ENCODE results near the gene SH2B2. TPM values are rescaled to one million over a fixed set of nuclear protein-coding genes. Genes with fewer than 3 reads are reported as not detected.

SH2B2 gene
- total and polyA plus RNA-seq, 7 donors: 13.1 to 36.3 (median 27.3) TPM

DNA sequence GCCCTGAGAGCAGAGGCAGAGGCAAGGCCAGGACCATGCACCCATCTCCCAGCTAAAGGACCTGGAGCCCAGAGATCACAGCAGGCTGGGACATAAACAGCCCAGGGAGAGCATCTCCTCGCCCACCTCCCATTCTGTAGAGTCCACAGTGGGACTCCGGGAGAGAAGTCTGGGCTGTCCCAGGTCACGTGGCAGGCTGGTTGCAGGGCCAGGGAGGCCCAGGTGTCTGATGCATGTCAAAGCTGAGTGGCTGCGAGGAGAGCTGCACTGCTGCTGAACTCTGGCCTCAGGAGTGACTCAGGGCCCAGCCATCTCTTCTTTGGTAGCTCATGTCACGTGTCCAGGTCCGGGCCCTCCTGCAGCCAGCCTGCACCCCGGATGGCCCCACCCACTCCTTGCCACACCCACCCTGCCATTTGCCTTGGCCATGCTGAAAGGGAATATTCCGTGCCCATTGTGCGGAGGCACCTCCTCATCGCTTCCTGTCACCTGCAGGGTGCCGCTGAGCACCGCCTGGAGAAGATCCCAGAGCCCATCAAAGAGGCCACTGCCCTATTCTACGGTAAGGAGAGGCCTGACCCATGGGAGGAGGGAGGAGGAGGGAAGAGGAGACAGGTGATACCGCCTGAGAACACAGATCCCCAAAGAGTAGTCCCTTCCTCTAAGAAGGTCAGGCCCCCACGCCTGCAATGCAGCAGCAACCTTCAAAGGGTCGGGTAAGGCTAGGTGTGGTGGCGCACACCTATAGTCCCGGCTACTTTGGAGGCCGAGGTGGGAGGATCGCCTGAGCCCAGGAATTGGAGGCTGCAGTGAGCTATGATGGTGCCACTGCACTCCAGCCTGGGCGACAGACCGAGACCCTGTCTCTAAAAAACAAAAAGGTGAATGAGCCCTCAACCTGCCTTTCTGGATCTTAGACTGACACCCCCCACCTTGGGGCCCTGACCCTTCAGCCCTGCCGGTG, 12.6 kb upstream of the SH2B2 start:
- Histone ChIP-seq H3K27ac (no peak overlapping the region), H3K36me3 (ENCODE audit: insufficient read depth in 1 of 2, low read depth in 1 of 2) (no peaks in the 10 kb centered on the region), H3K27me3 (ENCODE audit: insufficient read depth in 3 of 3, low read length in 2 of 3) (no peaks in the 10 kb centered on the region), H3K4me3 (no peak overlapping the region), H3K4me1 (no peaks in the 10 kb centered on the region), H3K9me3 (no peaks in the 10 kb centered on the region)
- intact Hi-C loops (cut with DNase I): loop anchor here (2.0 to 10.0 kb wide), 5 partner anchors 585 to 912 kb away; partner anchors contain the start of gene COL26A1 (in 1 of the 2)
- WGBS, 3 donors: 86 to 88% (median 86%) methylated on average over 23 of the region's 23 CpGs
- TF ChIP-seq CTCF (IDR thresholded peaks at IDR 0.05): no peak
- DNase-seq: no peak
- ATAC-seq: no peak

- H3K27me3 ChIP-seq (ENCODE audit: insufficient read depth in 3 of 3, low read length in 2 of 3): no peaks in the 10 kb centered on the region
- no peak for ATAC-seq
- H3K4me3 ChIP-seq: no peak overlapping the region
- TF ChIP-seq CTCF (IDR thresholded peaks at IDR 0.05): no peak
- no peaks in the 10 kb centered on the region for H3K9me3 ChIP-seq
- intact Hi-C loops (cut with DNase I): loop anchor here in 1 of 2 donors (10.0 kb wide), 1 partner anchor 670 kb away; no protein-coding TSS in a partner anchor
- H3K36me3 ChIP-seq (ENCODE audit: insufficient read depth in 1 of 2, low read depth in 1 of 2): no peaks in the 10 kb centered on the region
- 90 to 93% (median 90%) methylated on average over 10 of the region's 10 CpGs for WGBS, 3 donors
- no peak for DNase-seq
- H3K27ac ChIP-seq: no peak overlapping the region
- H3K4me1 ChIP-seq: no peaks in the 10 kb centered on the region
Measured at GRCh38 chr7:102275123-102275703, 11.5 kb upstream of the SH2B2 start.

- DNase-seq: no peak
- intact Hi-C loops (cut with DNase I): loop anchor here in 1 of 2 donors (10.0 kb wide), 1 partner anchor 673 kb away; no protein-coding TSS in a partner anchor
- 71 to 86% (median 77%) methylated on average over 10 of the region's 10 CpGs for WGBS, 3 donors
Measured at GRCh38 chr7:102277901-102278300, 8.8 kb upstream of the SH2B2 start.

More at GRCh38 chr7:102277901-102278300, 8.8 kb upstream of the SH2B2 start:
- TF ChIP-seq CTCF (IDR thresholded peaks at IDR 0.05): no peak
- Histone ChIP-seq H3K9me3 (no peaks in the 10 kb centered on the region), H3K36me3 (ENCODE audit: insufficient read depth in 1 of 2, low read depth in 1 of 2) (no peaks in the 10 kb centered on the region), H3K27me3 (ENCODE audit: insufficient read depth in 3 of 3, low read length in 2 of 3) (no peaks in the 10 kb centered on the region), H3K4me1 (no peaks in the 10 kb centered on the region), H3K27ac (no peak overlapping the region), H3K4me3 (no peak overlapping the region)
- ATAC-seq: no peak

Data from psoas muscle (tissue), 8 donors.